ENCODE data around the gene AGPS.

Gene AGPS

DNA sequence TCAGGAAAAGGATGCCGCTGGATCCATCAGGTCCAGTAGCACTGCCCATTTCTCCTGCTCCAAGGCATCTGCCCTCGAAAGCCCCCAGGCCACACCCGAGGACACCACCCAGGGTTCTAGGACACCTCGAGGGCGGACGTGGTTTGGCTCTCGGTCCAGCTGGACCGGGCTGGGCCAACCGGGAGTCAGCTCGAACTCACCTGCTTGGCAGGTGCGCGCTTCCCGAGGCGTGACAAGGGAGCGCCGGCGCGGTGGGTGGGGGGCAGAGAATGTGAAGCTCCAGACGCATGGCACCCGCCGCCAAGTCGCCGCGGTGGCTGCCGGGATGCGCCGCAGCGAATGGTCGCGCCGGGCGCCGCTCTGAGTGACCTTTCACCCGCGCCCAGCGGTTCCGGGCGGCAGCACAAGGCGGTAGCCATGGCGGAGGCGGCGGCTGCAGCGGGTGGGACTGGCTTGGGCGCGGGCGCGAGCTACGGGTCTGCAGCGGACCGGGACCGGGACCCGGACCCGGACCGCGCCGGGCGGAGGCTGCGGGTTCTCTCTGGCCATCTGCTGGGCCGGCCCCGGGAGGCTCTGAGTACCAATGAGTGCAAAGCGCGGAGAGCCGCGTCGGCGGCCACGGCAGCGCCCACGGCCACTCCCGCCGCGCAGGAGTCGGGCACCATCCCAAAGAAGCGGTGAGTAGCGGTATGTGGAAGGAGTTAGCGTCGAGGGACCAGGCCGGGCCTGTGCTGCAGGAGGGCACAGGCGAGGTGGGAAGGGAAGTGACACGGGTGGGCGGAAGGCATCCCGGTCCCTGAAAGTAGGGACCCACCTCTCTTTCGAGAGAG is at the start of gene AGPS:
Gene AGPS (plus strand): TSS at position 401 of the 830 bp plus-strand sequence. CDS start 17 bp downstream, at position 418.
- peak; percentile 87 for DNase-seq (ENCODE audit: low spot score)
- TF ChIP-seq, protein P1, sequence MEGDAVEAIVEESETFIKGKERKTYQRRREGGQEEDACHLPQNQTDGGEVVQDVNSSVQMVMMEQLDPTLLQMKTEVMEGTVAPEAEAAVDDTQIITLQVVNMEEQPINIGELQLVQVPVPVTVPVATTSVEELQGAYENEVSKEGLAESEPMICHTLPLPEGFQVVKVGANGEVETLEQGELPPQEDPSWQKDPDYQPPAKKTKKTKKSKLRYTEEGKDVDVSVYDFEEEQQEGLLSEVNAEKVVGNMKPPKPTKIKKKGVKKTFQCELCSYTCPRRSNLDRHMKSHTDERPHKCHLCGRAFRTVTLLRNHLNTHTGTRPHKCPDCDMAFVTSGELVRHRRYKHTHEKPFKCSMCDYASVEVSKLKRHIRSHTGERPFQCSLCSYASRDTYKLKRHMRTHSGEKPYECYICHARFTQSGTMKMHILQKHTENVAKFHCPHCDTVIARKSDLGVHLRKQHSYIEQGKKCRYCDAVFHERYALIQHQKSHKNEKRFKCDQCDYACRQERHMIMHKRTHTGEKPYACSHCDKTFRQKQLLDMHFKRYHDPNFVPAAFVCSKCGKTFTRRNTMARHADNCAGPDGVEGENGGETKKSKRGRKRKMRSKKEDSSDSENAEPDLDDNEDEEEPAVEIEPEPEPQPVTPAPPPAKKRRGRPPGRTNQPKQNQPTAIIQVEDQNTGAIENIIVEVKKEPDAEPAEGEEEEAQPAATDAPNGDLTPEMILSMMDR (IDR thresholded peaks at IDR 0.05; ENCODE audit: extremely low read depth, insufficient read depth, missing control alignments): no peak
- in situ Hi-C loops (cut with MboI; ENCODE audit: low pct_unique_long_range_greater_than_20kb, low sequenced_read_pairs, unreplicated experiment): no loop called here

DNA sequence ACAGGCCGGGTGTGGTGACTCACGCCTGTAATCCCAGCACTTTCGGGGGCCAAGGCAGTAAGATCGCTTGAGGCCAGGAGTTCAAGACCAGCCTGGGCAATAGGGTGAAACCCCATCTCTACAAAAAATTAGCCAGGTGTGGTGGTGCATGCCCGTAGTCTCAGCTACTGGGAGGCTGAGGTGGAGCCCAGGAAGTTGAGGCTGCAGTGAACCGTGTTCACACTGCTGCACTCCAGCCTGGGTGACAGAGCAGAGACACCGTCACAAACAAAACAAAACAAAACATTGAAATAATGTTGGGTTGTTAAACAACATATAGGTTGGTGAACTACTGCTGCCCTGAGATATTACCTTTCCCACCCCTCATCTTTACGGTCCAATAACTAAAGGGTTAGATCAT is 48.8 kb upstream of the AGPS start:
- TF ChIP-seq, protein P1 (IDR thresholded peaks at IDR 0.05; ENCODE audit: extremely low read depth, insufficient read depth, missing control alignments): no peak
- DNase-seq (ENCODE audit: low spot score): no peak
- in situ Hi-C loops (cut with MboI; ENCODE audit: low pct_unique_long_range_greater_than_20kb, low sequenced_read_pairs, unreplicated experiment): loop anchor here (25.0 kb wide), 1 partner anchor 269 kb away; a partner anchor contains a TSS

DNA sequence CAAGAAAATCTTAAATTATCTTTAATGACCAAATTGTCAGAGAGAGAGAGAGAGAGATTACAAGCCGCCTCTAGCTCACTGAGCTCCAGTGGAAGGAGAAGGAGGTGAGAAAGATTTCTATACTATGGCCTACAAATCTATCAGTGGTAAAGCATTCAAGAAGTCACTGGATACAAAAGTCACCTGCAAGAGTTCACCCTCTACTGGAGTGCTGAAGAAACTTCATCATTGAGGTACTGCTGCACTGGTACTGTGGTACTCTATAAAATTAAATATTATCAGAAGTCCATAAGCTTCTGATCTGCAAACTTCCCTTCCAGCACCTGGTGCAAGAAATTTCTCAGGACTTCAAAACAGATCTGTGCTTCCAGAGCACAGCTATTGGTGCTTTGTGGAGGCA is 48.3 kb upstream of the AGPS start:
- in situ Hi-C loops (cut with MboI; ENCODE audit: low pct_unique_long_range_greater_than_20kb, low sequenced_read_pairs, unreplicated experiment): loop anchor here (25.0 kb wide), 1 partner anchor 268 kb away; a partner anchor contains a TSS
- TF ChIP-seq, protein P1 (IDR thresholded peaks at IDR 0.05; ENCODE audit: extremely low read depth, insufficient read depth, missing control alignments): no peak
- no peak for DNase-seq (ENCODE audit: low spot score)

DNA sequence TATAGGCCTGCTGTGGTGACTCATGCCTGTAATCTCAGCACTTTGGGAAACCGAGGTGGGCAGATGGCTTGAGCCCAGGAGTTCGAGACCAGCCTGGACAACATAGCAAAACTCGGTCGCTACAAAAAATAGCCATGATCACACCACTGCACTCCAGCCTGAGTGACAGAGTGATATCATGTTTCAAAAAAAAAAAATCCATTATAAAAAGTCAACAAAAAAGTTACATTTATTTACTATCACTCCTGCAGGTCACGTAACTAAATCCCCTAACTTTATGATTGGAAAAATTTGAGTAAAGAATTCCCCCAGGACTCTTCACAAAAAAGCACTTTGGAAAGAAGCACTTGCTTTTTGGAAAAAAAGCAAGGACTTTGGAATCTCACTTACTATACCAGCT is 46.4 kb upstream of the AGPS start:
- no peak for DNase-seq (ENCODE audit: low spot score)
- TF ChIP-seq, protein P1 (IDR thresholded peaks at IDR 0.05; ENCODE audit: extremely low read depth, insufficient read depth, missing control alignments): no peak
- in situ Hi-C loops (cut with MboI; ENCODE audit: low pct_unique_long_range_greater_than_20kb, low sequenced_read_pairs, unreplicated experiment): loop anchor here (25.0 kb wide), 1 partner anchor 266 kb away; a partner anchor contains a TSS

GRCh38 chr2:177347570-177347969 is 45.0 kb upstream of the AGPS start:
- DNase-seq (ENCODE audit: low spot score): no peak
- in situ Hi-C loops (cut with MboI; ENCODE audit: low pct_unique_long_range_greater_than_20kb, low sequenced_read_pairs, unreplicated experiment): loop anchor here (25.0 kb wide), 1 partner anchor 265 kb away; a partner anchor contains a TSS
- TF ChIP-seq, protein P1 (IDR thresholded peaks at IDR 0.05; ENCODE audit: extremely low read depth, insufficient read depth, missing control alignments): no peak

- in situ Hi-C loops (cut with MboI; ENCODE audit: low pct_unique_long_range_greater_than_20kb, low sequenced_read_pairs, unreplicated experiment): loop anchor here (25.0 kb wide), 1 partner anchor 264 kb away; a partner anchor contains a TSS
- TF ChIP-seq, protein P1 (IDR thresholded peaks at IDR 0.05; ENCODE audit: extremely low read depth, insufficient read depth, missing control alignments): no peak
- DNase-seq (ENCODE audit: low spot score): no peak
Observed at GRCh38 chr2:177348118-177348654, 44.4 kb upstream of the AGPS start.

Data from GM13977 (cell line).